ENCODE measurements around the gene GPR17.

DNA sequence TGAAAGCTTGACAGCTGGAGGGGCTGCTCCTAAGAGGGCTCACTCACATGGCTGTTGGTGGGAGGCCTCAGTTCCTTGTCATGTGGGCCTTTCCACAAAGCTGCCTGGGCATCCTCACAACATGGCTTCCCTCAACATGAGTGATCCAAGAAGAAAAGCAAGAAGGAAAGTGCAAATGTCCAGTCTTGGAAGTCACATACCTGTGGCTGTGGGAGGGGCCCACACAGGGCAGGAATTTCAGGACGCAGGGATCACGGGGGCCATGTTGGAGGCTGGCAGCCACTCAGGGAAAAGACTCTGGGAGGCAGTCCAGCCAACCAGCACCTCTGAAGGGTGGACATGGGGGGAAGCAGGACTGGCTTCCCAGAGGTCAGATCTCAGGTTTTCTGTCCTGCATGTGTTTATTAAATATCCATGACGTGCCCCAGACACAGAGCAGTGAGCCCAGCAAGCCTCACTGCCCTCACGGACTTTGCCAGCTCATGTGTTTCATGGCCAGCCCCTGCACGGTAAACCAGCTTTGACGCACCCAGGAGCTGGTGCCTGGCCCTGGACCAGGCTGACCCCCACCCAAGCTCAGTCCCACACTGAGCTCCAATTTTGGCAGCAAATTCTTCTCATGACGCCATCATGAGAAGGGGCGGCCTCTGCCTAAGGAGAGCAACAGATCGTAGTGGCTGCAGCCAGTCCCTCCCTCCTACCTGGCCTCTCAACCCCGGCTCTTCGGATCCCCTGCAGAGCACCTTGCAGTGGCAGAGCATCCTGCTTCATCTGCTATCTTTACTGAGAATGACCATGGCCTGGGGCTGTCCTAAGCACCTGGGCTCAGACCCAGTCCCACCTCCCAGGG, 34.7 kb upstream of the GPR17 start:
- TF ChIP-seq, protein P1, sequence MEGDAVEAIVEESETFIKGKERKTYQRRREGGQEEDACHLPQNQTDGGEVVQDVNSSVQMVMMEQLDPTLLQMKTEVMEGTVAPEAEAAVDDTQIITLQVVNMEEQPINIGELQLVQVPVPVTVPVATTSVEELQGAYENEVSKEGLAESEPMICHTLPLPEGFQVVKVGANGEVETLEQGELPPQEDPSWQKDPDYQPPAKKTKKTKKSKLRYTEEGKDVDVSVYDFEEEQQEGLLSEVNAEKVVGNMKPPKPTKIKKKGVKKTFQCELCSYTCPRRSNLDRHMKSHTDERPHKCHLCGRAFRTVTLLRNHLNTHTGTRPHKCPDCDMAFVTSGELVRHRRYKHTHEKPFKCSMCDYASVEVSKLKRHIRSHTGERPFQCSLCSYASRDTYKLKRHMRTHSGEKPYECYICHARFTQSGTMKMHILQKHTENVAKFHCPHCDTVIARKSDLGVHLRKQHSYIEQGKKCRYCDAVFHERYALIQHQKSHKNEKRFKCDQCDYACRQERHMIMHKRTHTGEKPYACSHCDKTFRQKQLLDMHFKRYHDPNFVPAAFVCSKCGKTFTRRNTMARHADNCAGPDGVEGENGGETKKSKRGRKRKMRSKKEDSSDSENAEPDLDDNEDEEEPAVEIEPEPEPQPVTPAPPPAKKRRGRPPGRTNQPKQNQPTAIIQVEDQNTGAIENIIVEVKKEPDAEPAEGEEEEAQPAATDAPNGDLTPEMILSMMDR (conservative IDR thresholded peaks at IDR 0.05; ENCODE audit: low read length), result no peak
- TF ChIP-seq EZH2phosphoT487 (IDR thresholded peaks at IDR 0.05; ENCODE audit: borderline replicate concordance, low read depth, low read length), result no peak

Measured in OCI-LY7 (cell line).